Measurements from ENCODE around the gene PACRG. TPM values are rescaled to one million over a fixed set of nuclear protein-coding genes. Genes with fewer than 3 reads are reported as not detected.

PACRG gene
- total RNA-seq, 1 donor from 2014 or later = 1.2 TPM

DNA sequence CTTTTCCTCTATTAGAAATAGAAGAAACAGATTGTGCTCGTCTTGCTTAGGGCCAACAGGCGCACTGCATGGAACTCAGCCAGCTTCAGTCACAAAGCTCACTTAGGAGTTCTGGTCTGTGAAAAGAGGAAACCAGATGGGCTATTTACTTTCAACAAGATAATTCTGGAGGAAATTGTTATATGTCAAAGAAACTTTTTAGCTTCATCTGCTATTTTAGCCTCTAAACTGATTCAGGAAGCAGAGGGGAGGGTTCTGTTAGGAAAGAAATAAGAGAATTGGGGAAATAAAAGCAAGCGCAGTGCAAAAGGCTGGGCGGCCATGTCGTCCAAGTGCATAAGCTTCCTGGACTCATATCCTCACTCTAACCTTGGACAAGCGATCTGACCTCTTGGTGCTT, 21.5 kb upstream of the PACRG start:
- Mint-ChIP-seq H3K27me3 (ENCODE audit: unreplicated experiment) (no peaks in the 10 kb centered on the region), H3K36me3 (ENCODE audit: unreplicated experiment) (no peaks in the 10 kb centered on the region), H3K9me3 (ENCODE audit: unreplicated experiment) (no peaks in the 10 kb centered on the region), H3K27ac (ENCODE audit: unreplicated experiment) (no peak overlapping the region), H3K4me1 (ENCODE audit: unreplicated experiment) (no peaks in the 10 kb centered on the region), H3K4me3 (ENCODE audit: unreplicated experiment) (no peak overlapping the region)
- DNase-seq (ENCODE audit: extremely low spot score, unreplicated experiment) = no peak
- TF ChIP-seq, protein P1, sequence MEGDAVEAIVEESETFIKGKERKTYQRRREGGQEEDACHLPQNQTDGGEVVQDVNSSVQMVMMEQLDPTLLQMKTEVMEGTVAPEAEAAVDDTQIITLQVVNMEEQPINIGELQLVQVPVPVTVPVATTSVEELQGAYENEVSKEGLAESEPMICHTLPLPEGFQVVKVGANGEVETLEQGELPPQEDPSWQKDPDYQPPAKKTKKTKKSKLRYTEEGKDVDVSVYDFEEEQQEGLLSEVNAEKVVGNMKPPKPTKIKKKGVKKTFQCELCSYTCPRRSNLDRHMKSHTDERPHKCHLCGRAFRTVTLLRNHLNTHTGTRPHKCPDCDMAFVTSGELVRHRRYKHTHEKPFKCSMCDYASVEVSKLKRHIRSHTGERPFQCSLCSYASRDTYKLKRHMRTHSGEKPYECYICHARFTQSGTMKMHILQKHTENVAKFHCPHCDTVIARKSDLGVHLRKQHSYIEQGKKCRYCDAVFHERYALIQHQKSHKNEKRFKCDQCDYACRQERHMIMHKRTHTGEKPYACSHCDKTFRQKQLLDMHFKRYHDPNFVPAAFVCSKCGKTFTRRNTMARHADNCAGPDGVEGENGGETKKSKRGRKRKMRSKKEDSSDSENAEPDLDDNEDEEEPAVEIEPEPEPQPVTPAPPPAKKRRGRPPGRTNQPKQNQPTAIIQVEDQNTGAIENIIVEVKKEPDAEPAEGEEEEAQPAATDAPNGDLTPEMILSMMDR (IDR thresholded peaks at IDR 0.05) = no peak

DNA sequence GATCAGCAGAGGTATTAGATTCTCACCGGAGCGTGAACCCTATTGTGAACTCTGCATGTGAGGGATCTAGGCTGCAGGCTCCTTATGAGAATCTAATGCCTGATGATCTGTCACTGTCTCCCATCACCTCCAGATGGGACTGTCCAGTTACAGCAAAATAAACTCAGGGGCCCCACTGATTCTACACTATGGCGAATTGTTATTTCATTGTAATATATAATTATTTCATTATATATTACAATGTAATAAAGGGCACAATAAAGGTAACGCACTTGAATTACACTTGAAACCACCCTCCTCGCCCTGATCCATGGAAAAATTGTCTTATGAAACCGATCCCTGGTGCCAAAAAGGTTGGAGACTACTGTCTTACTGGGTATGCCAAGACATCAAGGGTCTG, 18.8 kb upstream of the PACRG start:
- H3K9me3 Mint-ChIP-seq (ENCODE audit: unreplicated experiment) = no peaks in the 10 kb centered on the region
- peaks cover 3% of the 10 kb centered on the region for H3K36me3 Mint-ChIP-seq (ENCODE audit: unreplicated experiment)
- no peaks in the 10 kb centered on the region for H3K4me1 Mint-ChIP-seq (ENCODE audit: unreplicated experiment)
- TF ChIP-seq, protein P1 (IDR thresholded peaks at IDR 0.05) = no peak
- no peak overlapping the region for H3K27ac Mint-ChIP-seq (ENCODE audit: unreplicated experiment)
- H3K27me3 Mint-ChIP-seq (ENCODE audit: unreplicated experiment) = no peaks in the 10 kb centered on the region
- H3K4me3 Mint-ChIP-seq (ENCODE audit: unreplicated experiment) = no peak overlapping the region
- no peak for DNase-seq (ENCODE audit: extremely low spot score, unreplicated experiment)

DNA sequence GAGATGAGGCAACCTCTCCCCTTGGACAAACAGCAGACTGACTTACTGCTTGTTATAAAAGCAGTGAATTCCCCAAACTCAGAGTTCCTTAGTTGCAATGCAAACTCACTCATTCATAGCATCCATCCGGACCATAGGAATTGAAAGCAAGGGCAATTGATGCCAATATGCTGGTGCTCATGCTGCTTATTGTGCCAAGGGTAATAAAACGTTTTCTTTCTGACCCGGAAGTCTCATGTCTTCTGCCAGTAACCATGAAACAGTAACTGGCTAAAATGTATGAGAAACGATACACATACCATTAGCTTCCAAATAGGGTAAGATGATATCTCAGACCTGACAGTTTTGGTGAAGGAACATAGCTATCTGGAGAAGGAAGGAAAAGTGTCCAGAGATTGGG, 18.3 kb upstream of the PACRG start:
- no peak overlapping the region for H3K4me3 Mint-ChIP-seq (ENCODE audit: unreplicated experiment)
- H3K27me3 Mint-ChIP-seq (ENCODE audit: unreplicated experiment) = no peaks in the 10 kb centered on the region
- H3K9me3 Mint-ChIP-seq (ENCODE audit: unreplicated experiment) = no peaks in the 10 kb centered on the region
- peaks cover 3% of the 10 kb centered on the region for H3K36me3 Mint-ChIP-seq (ENCODE audit: unreplicated experiment)
- no peaks in the 10 kb centered on the region for H3K4me1 Mint-ChIP-seq (ENCODE audit: unreplicated experiment)
- TF ChIP-seq, protein P1 (IDR thresholded peaks at IDR 0.05) = no peak
- no peak overlapping the region for H3K27ac Mint-ChIP-seq (ENCODE audit: unreplicated experiment)
- no peak for DNase-seq (ENCODE audit: extremely low spot score, unreplicated experiment)

DNA sequence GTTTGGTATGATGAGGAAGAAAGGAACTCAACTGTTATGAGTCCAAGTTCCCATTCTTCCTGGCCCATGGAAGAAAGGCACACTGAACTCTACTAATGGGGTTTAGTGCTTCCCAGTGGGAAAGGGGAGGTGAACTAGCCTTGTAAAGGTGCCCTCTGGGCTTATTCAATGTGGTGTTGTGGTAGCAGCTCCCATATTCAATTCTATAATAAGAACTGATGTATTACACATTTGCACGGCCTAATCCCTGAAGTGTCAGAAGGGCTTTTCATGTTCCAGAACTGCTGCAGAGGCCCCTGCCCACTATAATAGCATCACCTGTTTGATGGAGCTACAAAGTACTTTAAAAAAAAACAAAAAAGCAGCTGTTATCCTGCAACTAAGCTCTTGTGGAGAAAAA, 17.4 kb upstream of the PACRG start:
- Mint-ChIP-seq H3K4me3 (ENCODE audit: unreplicated experiment) (no peak overlapping the region), H3K4me1 (ENCODE audit: unreplicated experiment) (no peaks in the 10 kb centered on the region), H3K27me3 (ENCODE audit: unreplicated experiment) (no peaks in the 10 kb centered on the region), H3K9me3 (ENCODE audit: unreplicated experiment) (no peaks in the 10 kb centered on the region), H3K27ac (ENCODE audit: unreplicated experiment) (no peak overlapping the region), H3K36me3 (ENCODE audit: unreplicated experiment) (peaks cover 3% of the 10 kb centered on the region)
- TF ChIP-seq, protein P1 (IDR thresholded peaks at IDR 0.05) = no peak
- DNase-seq (ENCODE audit: extremely low spot score, unreplicated experiment) = no peak

DNA sequence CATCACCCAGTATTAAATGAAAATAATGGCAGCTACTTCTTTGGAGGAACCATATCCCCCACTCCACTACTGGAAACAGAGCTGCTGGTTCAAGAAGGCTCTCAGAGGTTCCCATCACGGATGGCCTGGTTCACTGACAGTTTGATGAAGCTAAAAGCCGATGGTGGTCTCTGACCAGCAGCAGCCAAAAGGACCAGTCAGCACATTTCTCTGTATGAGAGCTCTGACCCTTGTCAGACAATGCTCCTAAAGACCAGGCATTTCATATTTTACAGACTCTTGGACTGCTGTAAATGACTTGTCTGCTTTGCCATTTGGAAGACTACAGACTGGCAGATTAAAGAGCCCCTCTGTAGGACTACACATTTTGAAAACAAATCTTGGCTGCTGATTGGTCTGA, 16.8 kb upstream of the PACRG start:
- H3K27ac Mint-ChIP-seq (ENCODE audit: unreplicated experiment) = no peak overlapping the region
- H3K9me3 Mint-ChIP-seq (ENCODE audit: unreplicated experiment) = no peaks in the 10 kb centered on the region
- no peak overlapping the region for H3K4me3 Mint-ChIP-seq (ENCODE audit: unreplicated experiment)
- TF ChIP-seq, protein P1 (IDR thresholded peaks at IDR 0.05) = no peak
- peaks cover 3% of the 10 kb centered on the region for H3K36me3 Mint-ChIP-seq (ENCODE audit: unreplicated experiment)
- no peaks in the 10 kb centered on the region for H3K27me3 Mint-ChIP-seq (ENCODE audit: unreplicated experiment)
- no peaks in the 10 kb centered on the region for H3K4me1 Mint-ChIP-seq (ENCODE audit: unreplicated experiment)
- DNase-seq (ENCODE audit: extremely low spot score, unreplicated experiment) = no peak

All from osteocyte (in vitro differentiated cells).